RWPE1 (cell line): ENCODE results near the gene NUP188.

Source experiments
- CTCF ChIA-PET: fragments of 350-600 bp; sonication (Branson Sonifier 250); formaldehyde crosslinking; extraction: SDS; loops from one replicate; lab custom pipeline; 2021; lab: Yijun Ruan, JAX
- POLR2A ChIA-PET: fragments of 400-600 bp; formaldehyde crosslinking; extraction: SDS; loops from one replicate; lab custom pipeline; 2020; ENCODE audit warnings: antibody characterized with exemption; ENCODE audit not compliant: low non-redundant PET; lab: Yijun Ruan, JAX
- DNase-seq: peaks from one replicate; pipeline ENCODE4 v3.0.0; 2012; ENCODE audit warnings: low spot score
- H3K27ac ChIP-seq: fragments of 450-650 bp; 2 replicates; pipeline ENCODE4 v1.5.1; 2017
- TF ChIP-seq, protein P1 (sequence below): fragments of 450-650 bp; conservative IDR thresholded peaks from 2 replicates; pipeline ENCODE4 v1.5.1; 2017; ENCODE audit warnings: low read depth, mild to moderate bottlenecking

The NUP188 gene

DNA sequence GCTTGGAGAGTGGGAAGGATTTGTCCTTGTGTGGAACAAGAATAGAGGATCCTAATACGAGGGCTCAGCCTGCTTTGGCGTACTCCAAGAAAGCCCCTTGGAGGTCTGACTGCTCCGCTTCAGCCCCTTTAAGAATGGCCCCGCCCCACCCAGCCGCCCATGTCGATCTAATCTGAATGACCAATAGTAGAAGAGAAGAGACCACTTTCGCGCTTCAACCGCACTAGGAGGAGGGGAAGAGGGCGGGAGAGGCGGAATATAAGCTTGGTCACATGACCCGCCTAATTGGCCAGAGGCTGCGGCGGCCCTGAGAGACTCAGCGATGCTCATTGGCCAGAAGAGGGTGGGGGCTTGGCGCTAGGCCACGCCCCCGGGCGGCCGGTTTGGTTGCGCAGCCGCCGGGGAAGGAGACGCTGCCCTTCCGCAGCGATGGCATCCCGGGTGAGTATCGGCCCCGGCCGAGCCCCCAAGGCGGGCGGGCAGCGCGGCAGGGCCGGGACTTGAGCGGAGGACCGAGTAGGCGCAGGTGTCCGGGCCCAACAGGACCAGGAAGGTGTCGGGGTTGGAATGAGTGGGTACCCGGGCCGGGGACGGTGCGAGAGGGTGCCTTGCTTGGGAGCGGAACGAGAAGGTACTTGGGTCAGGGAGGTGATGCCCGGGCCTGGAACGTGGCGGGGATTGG, 88.9 kb downstream of the NUP188 start, which contains the start of gene MIGA2:
MIGA2 (plus strand) TSS at position 386 of the 682 bp plus-strand sequence. CDS start 3,969 bp downstream, outside the sequence.
- peak within 1 kb of the TSS; percentile 78 for H3K27ac ChIP-seq
- ChIA-PET CTCF (interaction anchor here (0.6 to 1.0 kb wide), 2 partner anchors 39 to 81 kb away, joined by 3 to 4 read pairs; no protein-coding TSS in a partner anchor), POLR2A (interaction anchor here (0.6 to 1.3 kb wide), 4 partner anchors 22 to 277 kb away, joined by 3 to 7 read pairs (median 4); no protein-coding TSS in a partner anchor)
- peak; percentile 100 for DNase-seq
- TF ChIP-seq, protein P1, sequence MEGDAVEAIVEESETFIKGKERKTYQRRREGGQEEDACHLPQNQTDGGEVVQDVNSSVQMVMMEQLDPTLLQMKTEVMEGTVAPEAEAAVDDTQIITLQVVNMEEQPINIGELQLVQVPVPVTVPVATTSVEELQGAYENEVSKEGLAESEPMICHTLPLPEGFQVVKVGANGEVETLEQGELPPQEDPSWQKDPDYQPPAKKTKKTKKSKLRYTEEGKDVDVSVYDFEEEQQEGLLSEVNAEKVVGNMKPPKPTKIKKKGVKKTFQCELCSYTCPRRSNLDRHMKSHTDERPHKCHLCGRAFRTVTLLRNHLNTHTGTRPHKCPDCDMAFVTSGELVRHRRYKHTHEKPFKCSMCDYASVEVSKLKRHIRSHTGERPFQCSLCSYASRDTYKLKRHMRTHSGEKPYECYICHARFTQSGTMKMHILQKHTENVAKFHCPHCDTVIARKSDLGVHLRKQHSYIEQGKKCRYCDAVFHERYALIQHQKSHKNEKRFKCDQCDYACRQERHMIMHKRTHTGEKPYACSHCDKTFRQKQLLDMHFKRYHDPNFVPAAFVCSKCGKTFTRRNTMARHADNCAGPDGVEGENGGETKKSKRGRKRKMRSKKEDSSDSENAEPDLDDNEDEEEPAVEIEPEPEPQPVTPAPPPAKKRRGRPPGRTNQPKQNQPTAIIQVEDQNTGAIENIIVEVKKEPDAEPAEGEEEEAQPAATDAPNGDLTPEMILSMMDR, result no peak

DNA sequence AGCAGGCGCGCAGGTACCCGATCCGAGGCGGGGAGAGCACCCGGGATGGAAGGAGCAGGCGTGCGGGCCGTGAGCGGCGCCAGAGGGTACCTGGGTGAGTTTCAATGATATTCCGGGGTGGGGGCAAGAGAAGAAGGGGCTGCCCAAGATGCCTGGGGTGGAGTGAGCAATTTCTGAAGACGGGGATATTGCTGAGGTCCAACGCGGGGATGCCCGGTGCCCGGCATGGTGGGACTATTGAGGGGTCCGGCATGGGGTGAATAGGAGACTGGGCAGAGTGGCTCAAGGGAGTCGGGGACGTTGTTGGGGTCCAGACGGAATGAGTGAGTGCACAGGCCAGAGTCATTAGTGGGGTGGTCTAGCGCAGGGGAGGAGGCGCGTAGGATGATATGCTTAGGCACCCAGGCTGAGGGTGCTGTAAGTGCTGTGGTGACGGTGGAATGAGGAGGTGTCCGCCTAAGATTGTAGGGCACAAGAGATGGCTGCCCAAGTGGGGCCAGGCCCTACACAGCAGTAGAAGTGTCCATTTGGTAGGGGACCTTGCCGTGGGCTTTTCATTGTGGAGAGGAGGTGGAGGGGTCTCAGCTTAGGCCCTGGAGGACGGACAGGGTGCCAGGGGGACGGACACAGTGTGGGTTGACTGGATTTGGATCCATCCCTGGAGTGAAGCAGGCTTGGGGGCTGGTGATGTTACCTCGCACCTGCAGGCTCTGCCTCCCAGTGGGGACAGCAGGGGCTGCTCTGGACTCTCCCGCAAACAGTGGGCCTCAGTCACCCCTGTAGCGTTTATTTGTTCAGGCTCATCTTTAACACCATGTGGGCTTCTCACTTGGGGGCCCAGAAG, 89.6 kb downstream of the NUP188 start:
- ChIA-PET CTCF (interaction anchor here (0.6 to 2.5 kb wide), 7 partner anchors 8 to 156 kb away, joined by 3 to 9 read pairs (median 3); partner anchors contain the start of genes KYAT1 and SH3GLB2), POLR2A (interaction anchor here (0.6 to 1.1 kb wide), 3 partner anchors 10 to 278 kb away, joined by 4 to 7 read pairs (median 4); no protein-coding TSS in a partner anchor)
- TF ChIP-seq, protein P1, result no peak
- peak; percentile 34 for DNase-seq
- H3K27ac ChIP-seq, result peak overlapping the region; percentile 78

DNA sequence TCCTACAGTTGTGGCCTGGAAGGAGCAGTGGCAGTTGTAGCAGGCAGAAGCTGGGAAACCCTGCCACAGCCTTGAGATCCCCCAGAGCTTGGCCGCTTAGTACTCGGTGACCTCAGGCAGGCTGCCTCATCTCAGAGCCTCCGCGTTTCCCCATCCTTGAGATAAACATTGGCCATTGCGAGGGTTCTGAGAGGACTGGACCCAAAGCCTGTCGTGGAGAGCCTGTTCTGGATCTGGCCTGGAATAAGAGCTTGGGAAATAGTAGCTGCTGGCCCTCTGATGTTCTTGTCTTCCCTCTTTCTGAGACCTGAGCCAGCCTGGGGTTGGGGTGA, 90.2 kb downstream of the NUP188 start:
- POLR2A ChIA-PET, result interaction anchor here (1.1 kb wide), 1 partner anchor 9 kb away, joined by 4 read pairs; no protein-coding TSS in a partner anchor
- TF ChIP-seq, protein P1, result no peak
- H3K27ac ChIP-seq, result peak overlapping the region; percentile 78
- no peak for DNase-seq
- CTCF ChIA-PET, result interaction anchor here (0.5 to 2.5 kb wide), 7 partner anchors 9 to 164 kb away, joined by 3 to 9 read pairs (median 3); partner anchors contain the start of genes KYAT1 and SH3GLB2

DNA sequence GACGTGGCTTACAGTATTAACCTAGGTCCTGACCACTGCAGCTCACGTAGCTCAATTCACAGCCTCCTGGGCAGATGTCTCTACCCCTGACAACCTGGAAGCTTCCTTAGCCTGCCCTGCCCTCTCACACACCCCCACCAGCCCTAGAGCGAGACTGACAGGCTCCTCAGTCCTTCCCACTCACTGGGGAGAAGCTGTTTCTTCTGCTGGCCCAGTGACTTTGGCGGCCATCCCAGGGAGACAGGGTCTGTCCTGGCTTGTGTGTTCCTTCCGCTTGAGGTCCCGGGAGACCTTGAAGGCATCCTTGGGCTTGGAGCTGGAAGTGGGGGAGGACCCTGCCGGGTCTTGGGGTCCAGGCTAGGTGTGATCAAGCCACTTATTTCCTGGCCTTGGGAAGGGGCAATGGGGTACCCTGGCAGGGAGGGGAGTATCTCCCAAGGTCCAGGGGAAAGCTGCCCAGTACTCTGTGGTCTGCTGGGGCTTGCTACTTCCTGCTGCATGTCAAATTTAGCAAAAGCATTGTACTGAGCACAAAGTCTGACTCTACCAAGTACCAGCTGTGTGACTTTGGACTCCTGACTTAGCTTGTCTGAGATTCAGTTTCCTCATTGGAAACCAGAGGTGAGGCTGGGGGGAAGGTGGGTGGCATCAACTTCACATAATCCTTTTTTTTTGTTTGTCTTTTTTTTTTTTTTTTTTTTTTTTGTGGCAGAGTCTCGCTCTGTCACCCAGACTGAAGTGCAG, 90.8 kb downstream of the NUP188 start:
- H3K27ac ChIP-seq, result peak overlapping the region; percentile 78
- ChIA-PET POLR2A (interaction anchor here (1.1 kb wide), 1 partner anchor 9 kb away, joined by 4 read pairs; no protein-coding TSS in a partner anchor), CTCF (interaction anchor here (0.5 to 2.5 kb wide), 5 partner anchors 9 to 165 kb away, joined by 3 to 9 read pairs (median 3); partner anchors contain the start of gene SH3GLB2)
- DNase-seq, result no peak
- TF ChIP-seq, protein P1, result no peak

DNA sequence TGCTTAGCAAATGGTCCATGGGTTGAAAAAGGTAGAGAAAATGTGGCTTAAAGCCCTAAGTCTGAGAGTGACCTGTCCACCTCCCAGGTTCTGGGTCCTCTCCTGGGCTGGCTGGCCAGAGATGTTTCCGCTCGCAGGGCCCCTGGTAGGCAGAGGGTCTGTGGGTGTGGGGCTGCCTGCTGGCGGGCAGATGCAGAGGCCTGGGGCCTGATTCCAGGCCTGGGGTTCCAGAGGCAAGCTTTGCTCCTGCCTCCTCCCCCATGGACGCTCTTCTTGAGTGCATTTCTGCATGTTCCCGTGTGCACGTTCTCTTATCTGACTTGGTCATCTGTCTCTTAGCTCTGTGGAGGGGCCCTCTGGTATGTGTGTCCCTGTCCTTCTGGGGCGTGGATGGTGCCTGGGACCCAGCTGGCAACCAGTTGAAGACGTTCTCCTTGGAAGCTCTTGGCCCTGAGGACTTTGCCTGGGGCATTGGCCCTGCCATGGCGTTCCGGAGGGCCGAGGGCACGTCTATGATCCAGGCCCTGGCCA, 92.7 kb downstream of the NUP188 start:
- ChIA-PET CTCF (no interaction called here), POLR2A (no interaction called here)
- H3K27ac ChIP-seq, result peak overlapping the region; percentile 78
- no peak for DNase-seq
- TF ChIP-seq, protein P1, result no peak
